Thyroid gland (tissue), 4 donors: Measurements from ENCODE around the gene DOC2A. TPM values are rescaled to one million over a fixed set of nuclear protein-coding genes. Genes with fewer than 3 reads are reported as not detected.

Source experiments
- DNase-seq, 2 donors: peaks; one replicate each; pipeline ENCODE4 v3.0.0-alpha.2; 2019
- H3K27ac ChIP-seq, 3 donors: fragments of 200-600 bp; sonication (generic); 1 replicate in 2 of 3; 2 replicates in 1 of 3; pipeline ENCODE4 v1.5.1; 2016 to 2019; ENCODE audit warnings: mild to moderate bottlenecking in 1 of 3, moderate library complexity in 1 of 3
- H3K27me3 ChIP-seq: fragments of 200-600 bp; sonication (generic); one replicate; pipeline ENCODE4 v1.5.1; 2019
- H3K36me3 ChIP-seq, 2 donors: fragments of 200-600 bp; sonication (generic); one replicate each; pipeline ENCODE4 v1.5.1; 2016 to 2019
- H3K4me1 ChIP-seq, 2 donors: fragments of 200-600 bp; sonication (generic); one replicate each; pipeline ENCODE4 v1.5.1; 2017 to 2019
- H3K4me3 ChIP-seq, 3 donors: fragments of 200-600 bp; sonication (generic); replicated peaks in 1 of 3; 1 replicate in 2 of 3; 2 replicates in 1 of 3; pipeline ENCODE4 v1.5.1; 2016; ENCODE audit warnings: mild to moderate bottlenecking in 1 of 3
- H3K9me3 ChIP-seq: fragments of 200-600 bp; sonication (generic); one replicate; pipeline ENCODE4 v1.5.1; 2017
- CTCF ChIP-seq, 6 experiments: fragments of 200-600 bp in 3 of 6; fragments of 450-650 bp in 3 of 6; sonication (generic) in 3 of 6; IDR thresholded peaks; one replicate each; pipeline ENCODE4 v1.5.1; 2016 to 2019; ENCODE audit warnings: antibody characterized with exemption in 6 of 6, mild to moderate bottlenecking in 2 of 6, inconsistent platforms in 1 of 6, moderate library complexity in 1 of 6
- POLR2A ChIP-seq, 2 donors: fragments of 450-650 bp; IDR thresholded peaks; one replicate each; pipeline ENCODE4 v1.6.1; 2017; ENCODE audit warnings: antibody characterized with exemption in 2 of 2, mild to moderate bottlenecking in 2 of 2, moderate library complexity in 1 of 2
- WGBS, 2 donors: methylation state at CpG; one replicate each; pipeline ENCODE4 v1.1.5; 2017; 5-methylcytosine and 5-hydroxymethylcytosine counted together
- intact Hi-C: fragments of 100-400 bp; cut with DNase I; formaldehyde crosslinking; loops from one replicate; pipeline ENCODE4 v1.15.1; 2023
- total RNA-seq, 4 donors: library from RNA; depleted of rRNA; stranded (reverse); fragments of >200 nt; gene quantifications; one replicate each; pipeline ENCODE4 v1.2.3, GENCODE V29; 2016

Gene DOC2A
- total RNA-seq, 4 donors from 2014 or later, result 0.22 to 1.2 (median 0.94) TPM; not detected in 1

- DNase-seq, result no peak
- TF ChIP-seq POLR2A (IDR thresholded peaks at IDR 0.05) (no peak), CTCF (IDR thresholded peaks at IDR 0.05) (no peak)
- H3K9me3 ChIP-seq, result no peaks in the 10 kb centered on the region
- peak overlapping the region; percentile 24 to 66 (median 58) for H3K4me3 ChIP-seq
- intact Hi-C loops, result no loop called here
- no peak overlapping the region for H3K27ac ChIP-seq
- no peaks in the 10 kb centered on the region for H3K27me3 ChIP-seq
- peaks cover 13 to 15% of the 10 kb centered on the region in 2 donors for H3K4me1 ChIP-seq
- WGBS, 2 donors, result 24 to 25% methylated on average over 9 of the region's 9 CpGs
- H3K36me3 ChIP-seq, result no peaks in the 10 kb centered on the region
These were observed 14.0 kb downstream of the DOC2A start for GRCh38 chr16:29996766-29997250.

- H3K27ac ChIP-seq, result peak within 1 kb of the TSS; percentile 85 to 96 (median 89)
- no peaks in the 10 kb centered on the region for H3K9me3 ChIP-seq
- peaks cover 13 to 15% of the 10 kb centered on the region in 2 donors for H3K4me1 ChIP-seq
- peaks cover under 1 to 6% of the 10 kb centered on the region in 2 donors for H3K36me3 ChIP-seq
- H3K27me3 ChIP-seq, result no peaks in the 10 kb centered on the region
- 1% methylated on average over 27 to 36 of the region's 65 CpGs for WGBS, 2 donors
- peak; percentile 98 to 99 for DNase-seq
- TF ChIP-seq POLR2A (IDR thresholded peaks at IDR 0.05), result peak in 1 of 2 donors; percentile 61
- peak in 1 of 6 experiments; percentile 15 for TF ChIP-seq CTCF (IDR thresholded peaks at IDR 0.05)
- intact Hi-C loops, result loop anchor here (2.0 kb wide), 1 partner anchor 19 kb away; no protein-coding TSS in a partner anchor
- peak within 1 kb of the TSS; percentile 24 to 81 (median 66) for H3K4me3 ChIP-seq
These were observed 14.7 kb downstream of the DOC2A start, which contains the start of gene INO80E for GRCh38 chr16:29995911-29996765. TSS of gene INO80E (plus strand) at chr16:29996241. CDS start at chr16:29996311, 70 bp downstream.

- H3K4me3 ChIP-seq, result peak within 1 kb of the TSS; percentile 24 to 81 (median 66)
- H3K27ac ChIP-seq, result peak within 1 kb of the TSS; percentile 85 to 96 (median 89)
- peaks cover 8 to 13% of the 10 kb centered on the region in 2 donors for H3K36me3 ChIP-seq
- H3K27me3 ChIP-seq, result no peaks in the 10 kb centered on the region
- intact Hi-C loops, result loop anchor here (2.0 kb wide), 1 partner anchor 19 kb away; no protein-coding TSS in a partner anchor
- 1% methylated on average over 39 to 49 of the region's 53 CpGs for WGBS, 2 donors
- peak; percentile 87 to 89 for DNase-seq
- no peaks in the 10 kb centered on the region for H3K9me3 ChIP-seq
- TF ChIP-seq CTCF (IDR thresholded peaks at IDR 0.05), result no peak
- TF ChIP-seq POLR2A (IDR thresholded peaks at IDR 0.05), result peak; percentile 46 to 65
- H3K4me1 ChIP-seq, result peaks cover 13 to 15% of the 10 kb centered on the region in 2 donors
These were observed 15.4 kb downstream of the DOC2A start, which contains the start of gene HIRIP3 for GRCh38 chr16:29995324-29995910. TSS of gene HIRIP3 (minus strand) at chr16:29995617. CDS start at chr16:29995605, 12 bp downstream.

GRCh38 chr16:29994600-29995323 lies 16.1 kb downstream of the DOC2A start:
- no peaks in the 10 kb centered on the region for H3K9me3 ChIP-seq
- no peak for DNase-seq
- intact Hi-C loops, result loop anchor here (2.0 kb wide), 1 partner anchor 18 kb away; no protein-coding TSS in a partner anchor
- H3K27ac ChIP-seq, result peak overlapping the region; percentile 85 to 96 (median 89)
- no peaks in the 10 kb centered on the region for H3K27me3 ChIP-seq
- H3K4me1 ChIP-seq, result peaks cover 13 to 15% of the 10 kb centered on the region in 2 donors
- peaks cover 12 to 16% of the 10 kb centered on the region in 2 donors for H3K36me3 ChIP-seq
- H3K4me3 ChIP-seq, result peak overlapping the region; percentile 24 to 81 (median 66)
- no peak for TF ChIP-seq POLR2A (IDR thresholded peaks at IDR 0.05)
- TF ChIP-seq CTCF (IDR thresholded peaks at IDR 0.05), result no peak
- WGBS, 2 donors, result 10 to 12% methylated on average over 24 of the region's 24 CpGs
